NOMO-1 (cell line): ENCODE results near the gene WDR70.
"Not testable (repeated sequence)": the region's sequence is repeated elsewhere in the genome, so short reads cannot be mapped to it uniquely, and the experiment has no call there.

Experiments used
- DNase-seq, 2 experiments: peaks; one replicate each; lab custom pipeline; 2025; ENCODE audit not compliant: unreplicated experiment in 2 of 2; lab: John Stamatoyannopoulos, UW

WDR70 gene

DNA sequence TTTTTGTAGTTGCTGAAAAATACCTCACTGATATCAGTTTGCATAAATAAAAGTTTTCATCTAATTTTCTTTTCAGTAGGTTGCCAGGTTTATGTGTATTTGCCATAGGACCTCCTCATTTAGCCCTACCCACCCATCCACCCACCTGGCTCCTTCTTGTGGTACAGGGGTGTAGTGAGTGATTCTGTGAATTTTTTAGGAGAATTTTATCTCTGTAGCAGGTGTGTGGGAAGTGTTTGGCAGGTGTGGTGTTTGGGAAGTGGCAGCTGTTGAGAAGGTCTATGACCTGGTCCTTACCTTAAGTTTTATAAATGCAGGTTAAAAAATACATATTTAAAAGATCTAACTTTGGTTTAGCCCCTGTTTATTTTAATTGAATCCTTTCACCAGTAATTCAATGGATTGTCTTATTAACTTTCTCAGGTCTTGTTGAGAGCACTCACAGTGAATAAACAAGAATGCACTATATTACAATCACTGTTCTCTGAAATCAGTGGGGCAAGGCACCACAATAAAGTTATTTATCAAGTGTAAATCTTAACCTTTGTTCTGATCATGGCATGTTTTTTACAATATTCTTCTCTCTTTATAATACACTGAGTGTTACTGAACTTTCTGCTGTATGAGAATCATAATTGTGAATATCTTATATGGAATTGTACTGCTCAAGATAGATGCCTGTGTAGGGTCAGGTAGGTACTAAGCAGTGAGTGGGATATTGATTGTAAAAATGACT lies 189.1 kb downstream of the WDR70 start:
- DNase-seq = no peak

GRCh38 chr5:37568893-37569292 lies 189.8 kb downstream of the WDR70 start:
- peak; percentile 21 to 41 for DNase-seq

GRCh38 chr5:37569466-37569865 lies 190.3 kb downstream of the WDR70 start:
- peak; percentile 43 to 80 for DNase-seq

DNA sequence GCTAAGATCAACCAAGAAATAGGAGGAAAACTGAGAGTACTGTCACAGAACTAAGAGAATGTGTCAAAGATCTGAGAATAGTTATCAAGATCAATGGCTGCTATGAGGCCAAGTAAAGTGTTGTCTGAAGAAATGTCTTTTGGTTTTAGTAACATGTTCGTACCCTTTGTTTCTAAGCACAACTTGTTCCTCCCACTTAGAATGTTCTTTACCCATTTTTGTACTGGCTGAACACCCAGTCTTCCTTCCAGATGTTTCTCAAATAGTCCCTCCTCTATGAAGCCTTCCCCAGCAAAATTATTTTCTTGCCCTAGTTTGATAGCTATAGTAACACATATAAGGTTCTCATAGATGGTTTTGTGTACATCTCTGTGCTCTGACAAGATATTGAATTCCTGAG lies 191.5 kb downstream of the WDR70 start:
- no peak for DNase-seq

DNA sequence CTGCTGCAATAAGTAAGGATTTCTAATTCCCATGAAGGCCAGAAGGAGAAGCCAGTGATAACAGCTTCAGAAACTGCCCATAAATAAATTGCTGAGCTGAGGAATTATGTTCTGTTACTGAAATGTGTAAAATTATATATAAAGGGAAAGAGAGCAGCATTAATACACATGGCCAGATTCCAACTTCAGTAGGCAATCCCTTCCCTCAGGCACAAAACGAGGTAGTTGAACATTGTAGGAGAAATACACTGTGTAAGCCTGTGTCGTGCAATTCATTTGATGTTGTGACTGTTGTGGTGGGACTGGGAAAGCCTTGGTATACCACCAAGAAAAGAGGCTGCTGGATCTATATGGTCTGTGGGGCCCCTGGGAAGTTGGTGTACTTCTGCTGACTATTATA lies 192.9 kb downstream of the WDR70 start:
- DNase-seq = no peak

GRCh38 chr5:37575541-37576489 lies 196.7 kb downstream of the WDR70 start:
- no peak for DNase-seq

- DNase-seq = peak in 1 of 2 experiments; percentile 23
Observed at GRCh38 chr5:37576552-37576951, 197.4 kb downstream of the WDR70 start.

- DNase-seq = no peak
Observed at GRCh38 chr5:37578176-37578575, 199.1 kb downstream of the WDR70 start.

DNA sequence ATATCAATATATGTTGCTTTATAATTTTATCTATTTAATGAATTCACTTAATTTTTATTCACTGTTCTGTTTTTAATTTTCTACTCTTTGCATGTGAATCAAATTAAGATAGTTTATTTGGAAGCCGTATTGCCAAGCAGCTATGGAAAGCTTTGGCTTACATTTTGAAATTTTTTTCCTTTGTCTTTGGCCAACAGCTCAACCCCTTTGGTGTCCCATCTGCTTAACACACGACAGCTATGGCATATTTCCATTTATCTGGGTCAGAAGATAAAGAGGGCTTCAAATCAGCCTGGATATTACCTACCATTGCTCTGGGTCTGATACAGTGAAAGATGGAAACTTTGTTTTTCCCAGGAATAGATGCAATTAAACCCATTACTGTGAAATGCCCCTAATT lies 201.0 kb downstream of the WDR70 start:
- DNase-seq = no peak

DNA sequence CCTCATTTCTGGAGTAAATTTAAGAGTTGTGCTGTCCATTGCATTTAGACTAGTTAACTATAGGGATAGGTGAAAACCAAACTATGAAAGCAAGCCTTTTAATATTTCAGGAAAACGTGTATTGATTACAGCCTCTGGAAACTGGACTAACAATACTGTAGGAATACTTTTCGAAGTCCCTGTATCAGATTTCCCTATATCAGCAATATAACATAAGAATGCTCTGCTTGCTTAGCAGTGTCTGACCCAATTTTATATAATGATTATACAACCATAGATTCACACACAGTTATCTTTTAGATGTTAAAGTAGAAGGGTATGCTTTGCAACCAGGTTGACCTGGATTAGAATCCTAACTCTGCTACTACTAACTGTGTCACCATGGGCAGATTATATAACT lies 203.1 kb downstream of the WDR70 start:
- no peak for DNase-seq

DNA sequence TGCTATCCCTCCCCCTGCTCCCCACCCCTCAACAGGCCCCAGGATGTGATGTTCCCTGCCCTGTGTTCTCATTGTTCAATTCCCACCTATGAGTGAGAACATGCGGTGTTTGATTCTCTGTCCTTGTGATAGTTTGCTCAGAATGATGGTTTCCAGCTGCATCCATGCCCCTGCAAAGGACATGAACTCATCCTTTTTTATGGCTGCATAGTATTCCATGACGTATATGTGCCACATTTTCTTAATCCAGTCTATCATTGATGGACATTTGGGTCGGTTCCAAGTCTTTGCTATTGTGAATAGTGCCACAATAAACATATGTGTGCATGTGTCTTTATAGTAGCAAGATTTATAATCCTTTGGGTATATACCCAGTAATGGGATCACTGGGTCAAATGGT lies 214.2 kb downstream of the WDR70 start:
- DNase-seq = not testable (repeated sequence)

GRCh38 chr5:37594864-37595263 lies 215.7 kb downstream of the WDR70 start:
- DNase-seq = peak in 1 of 2 experiments; percentile 18

DNA sequence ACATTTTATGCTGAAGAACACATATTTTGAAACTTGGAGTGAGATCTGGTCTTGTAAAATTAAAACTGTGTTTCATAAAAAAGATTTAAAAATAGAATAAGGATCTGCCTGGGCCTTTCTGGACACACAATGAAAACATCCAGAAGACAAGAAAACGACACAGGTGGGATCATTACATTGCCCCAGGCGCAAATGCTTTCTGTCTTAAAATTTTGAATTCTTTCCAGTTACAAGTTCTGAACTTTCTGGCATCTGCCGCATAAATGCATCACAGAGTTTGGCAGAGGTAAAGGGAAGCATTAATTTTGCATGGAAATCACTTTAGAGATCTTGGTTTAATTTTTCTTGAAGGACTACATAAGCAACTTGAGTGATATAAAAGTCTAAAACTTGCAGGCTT lies 219.6 kb downstream of the WDR70 start:
- no peak for DNase-seq

GRCh38 chr5:37601163-37601562 lies 222.0 kb downstream of the WDR70 start:
- no peak for DNase-seq

GRCh38 chr5:37603072-37603471 lies 224.0 kb downstream of the WDR70 start:
- no peak for DNase-seq

DNA sequence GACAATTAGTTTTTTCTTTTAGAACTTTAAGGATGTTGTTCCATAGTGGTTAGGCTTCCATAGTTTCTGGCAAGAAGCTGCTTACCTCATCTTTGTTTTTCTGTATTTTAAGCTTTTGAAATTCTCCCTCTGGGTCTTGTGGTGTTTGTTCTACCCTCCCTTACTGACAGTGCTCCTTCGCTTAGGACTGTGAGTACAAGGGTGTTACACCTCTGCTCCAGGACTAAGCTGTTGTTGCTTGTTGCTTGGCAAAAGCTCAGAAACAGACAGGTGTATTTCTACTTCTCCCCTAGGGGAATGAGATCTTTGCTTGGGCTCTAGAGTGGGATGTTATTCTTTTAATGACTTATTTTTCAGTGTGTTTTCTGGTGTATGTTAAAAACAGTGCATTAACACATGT lies 225.2 kb downstream of the WDR70 start:
- no peak for DNase-seq

- no peak for DNase-seq
Observed at GRCh38 chr5:37606148-37606547, 227.0 kb downstream of the WDR70 start.

- no peak for DNase-seq
Observed at GRCh38 chr5:37606632-37607248, 227.6 kb downstream of the WDR70 start.

- DNase-seq = no peak
Observed at GRCh38 chr5:37615184-37615583, 236.1 kb downstream of the WDR70 start.

DNA sequence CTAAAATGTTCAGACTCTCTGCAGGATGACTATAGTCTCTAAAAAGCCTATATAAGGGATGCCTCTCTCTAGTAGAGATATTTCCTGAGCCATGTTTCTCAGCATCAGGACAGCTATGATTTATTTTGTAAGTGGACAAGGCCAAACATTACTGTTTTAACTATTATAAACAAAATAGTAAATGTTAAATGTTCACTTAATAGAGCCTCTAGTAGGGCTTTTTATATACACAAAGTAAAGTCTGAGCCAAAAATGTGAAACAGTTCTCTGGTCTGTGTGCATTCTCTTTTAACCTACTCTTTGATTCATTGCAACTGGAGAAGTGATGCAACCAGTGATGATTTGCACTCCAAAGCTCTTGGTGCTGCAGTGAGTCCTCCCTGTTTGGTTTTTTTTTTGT lies 240.2 kb downstream of the WDR70 start:
- no peak for DNase-seq

DNA sequence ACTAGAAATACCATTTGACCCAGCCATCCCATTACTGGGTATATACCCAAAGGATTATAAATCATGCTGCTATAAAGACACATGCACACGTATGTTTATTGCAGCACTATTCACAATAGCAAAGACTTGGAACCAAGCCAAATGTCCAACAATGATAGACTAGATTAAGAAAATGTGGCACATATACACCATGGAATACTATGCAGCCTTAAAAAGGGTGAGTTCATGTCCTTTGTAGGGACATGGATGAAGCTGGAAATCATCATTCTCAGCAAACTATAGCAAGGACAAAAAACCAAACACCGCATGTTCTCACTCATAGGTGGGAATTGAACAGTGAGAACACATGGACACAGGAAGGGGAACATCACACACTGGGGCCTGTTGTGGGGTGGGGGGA lies 243.2 kb downstream of the WDR70 start:
- not testable (repeated sequence) for DNase-seq
